GM23338 (cell line): ENCODE measurements around the gene UBE2V1. TPM values are rescaled to one million over a fixed set of nuclear protein-coding genes. Genes with fewer than 3 reads are reported as not detected.

ENCODE experiments used
- ATAC-seq: fragments of 200-7000 bp; cut with Tn5 transposase; 3 replicates; pipeline ENCODE4 v1.9.1; 2020
- DNase-seq: peaks from one replicate; pipeline ENCODE4 v3.0.0-alpha.2; 2015; ENCODE audit warnings: low spot score
- H2AFZ ChIP-seq: fragments of 200-600 bp; sonication (generic); 2 replicates; pipeline ENCODE4 v1.8.0; 2016; ENCODE audit warnings: antibody characterized with exemption, mild to moderate bottlenecking, moderate library complexity
- H3F3A ChIP-seq: fragments of 200-600 bp; sonication (generic); replicated peaks from 2 replicates; pipeline ENCODE4 v1.8.0; 2017; ENCODE audit warnings: antibody characterized with exemption, mixed run types, low read depth
- H3K27ac ChIP-seq: fragments of 200-600 bp; sonication (generic); 2 replicates; pipeline ENCODE4 v1.6.1; 2016; ENCODE audit warnings: low read depth
- H3K27me3 ChIP-seq: fragments of 200-600 bp; sonication (generic); 2 replicates; pipeline ENCODE4 v1.8.0; 2016; ENCODE audit warnings: mild to moderate bottlenecking, mixed run types, moderate library complexity; ENCODE audit not compliant: insufficient read depth
- H3K36me3 ChIP-seq: fragments of 200-600 bp; sonication (generic); 2 replicates; pipeline ENCODE4 v1.8.0; 2016; ENCODE audit warnings: mild to moderate bottlenecking; ENCODE audit not compliant: insufficient read depth
- H3K4me1 ChIP-seq: fragments of 200-600 bp; sonication (generic); 2 replicates; pipeline ENCODE4 v1.8.0; 2016; ENCODE audit warnings: mild to moderate bottlenecking, moderate library complexity; ENCODE audit not compliant: insufficient read depth
- H3K4me2 ChIP-seq: fragments of 200-600 bp; sonication (generic); 2 replicates; pipeline ENCODE4 v1.7.1; 2017; ENCODE audit warnings: mixed run types
- H3K4me3 ChIP-seq: fragments of 200-600 bp; sonication (generic); 2 replicates; pipeline ENCODE4 v1.6.1; 2016; ENCODE audit warnings: mixed run types
- H3K79me2 ChIP-seq: fragments of 200-600 bp; sonication (generic); replicated peaks from 2 replicates; pipeline ENCODE4 v1.8.0; 2017; ENCODE audit warnings: mild to moderate bottlenecking; ENCODE audit not compliant: insufficient read depth
- H3K9me2 ChIP-seq: fragments of 200-600 bp; sonication (generic); 2 replicates; pipeline ENCODE4 v1.8.0; 2017; ENCODE audit not compliant: insufficient read depth
- H4K20me1 ChIP-seq: fragments of 200-600 bp; sonication (generic); replicated peaks from 2 replicates; pipeline ENCODE4 v1.8.0; 2017; ENCODE audit warnings: mild to moderate bottlenecking; ENCODE audit not compliant: insufficient read depth
- H3K27ac Mint-ChIP-seq: 2 replicates; pipeline ENCODE4 v1.8.0; 2020; ENCODE audit warnings: inconsistent platforms, mild to moderate bottlenecking, moderate library complexity, mixed read lengths
- H3K27me3 Mint-ChIP-seq: 3 replicates; pipeline ENCODE4 v1.8.0; 2022; ENCODE audit warnings: low read depth, mild to moderate bottlenecking, moderate library complexity, mixed read lengths, inconsistent platforms; ENCODE audit not compliant: insufficient read depth, poor library complexity
- H3K36me3 Mint-ChIP-seq: 3 replicates; pipeline ENCODE4 v1.8.0; 2021; ENCODE audit warnings: low read depth, mild to moderate bottlenecking, inconsistent platforms, moderate library complexity, mixed read lengths
- H3K4me1 Mint-ChIP-seq: 3 replicates; pipeline ENCODE4 v1.8.0; 2020; ENCODE audit warnings: mild to moderate bottlenecking, inconsistent platforms, mixed read lengths
- H3K4me3 Mint-ChIP-seq: 3 replicates; pipeline ENCODE4 v1.8.0; 2021; ENCODE audit warnings: moderate library complexity, mild to moderate bottlenecking, inconsistent platforms, mixed read lengths
- H3K9me3 Mint-ChIP-seq: 3 replicates; pipeline ENCODE4 v1.8.0; 2020; ENCODE audit warnings: moderate library complexity, mild to moderate bottlenecking, inconsistent platforms, mixed read lengths
- CREB1 ChIP-seq: fragments of 250-450 bp; sonication (Bioruptor Pico); IDR thresholded peaks from 2 replicates; pipeline ENCODE4 v1.5.0; 2020; ENCODE audit warnings: low read depth, mild to moderate bottlenecking, moderate library complexity
- EZH2 ChIP-seq: fragments of 200-600 bp; sonication (generic); IDR thresholded peaks from one replicate; pipeline ENCODE4 v1.8.0; 2017; ENCODE audit warnings: antibody characterized with exemption, mild to moderate bottlenecking, low read depth; ENCODE audit not compliant: unreplicated experiment
- EZH2phosphoT487 ChIP-seq: fragments of 200-600 bp; sonication (generic); IDR thresholded peaks from one replicate; pipeline ENCODE4 v1.8.1; 2018; ENCODE audit warnings: antibody characterized with exemption; ENCODE audit not compliant: unreplicated experiment
- JUNB ChIP-seq: IDR thresholded peaks from one replicate; pipeline ENCODE4 v1.6.1; 2016; ENCODE audit warnings: antibody characterized with exemption; ENCODE audit not compliant: unreplicated experiment
- NANOG ChIP-seq: IDR thresholded peaks from 2 replicates; pipeline ENCODE4 v1.6.1; 2016; ENCODE audit warnings: antibody characterized with exemption, borderline replicate concordance
- POLR2AphosphoS5 ChIP-seq: IDR thresholded peaks from 2 replicates; pipeline ENCODE4 v1.6.1; 2016; ENCODE audit warnings: antibody characterized with exemption, low read depth
- STAT1 ChIP-seq: IDR thresholded peaks from one replicate; pipeline ENCODE4 v1.6.1; 2016; ENCODE audit warnings: antibody characterized with exemption; ENCODE audit not compliant: unreplicated experiment
- ZNF114 ChIP-seq: fragments of 250-450 bp; sonication (Bioruptor Pico); IDR thresholded peaks from 2 replicates; pipeline ENCODE4 v1.5.0; 2020; ENCODE audit warnings: mild to moderate bottlenecking, moderate library complexity
- ZNF331 ChIP-seq: fragments of 250-450 bp; sonication (Bioruptor Pico); IDR thresholded peaks from 2 replicates; pipeline ENCODE4 v1.5.0; 2020; ENCODE audit warnings: low read depth, mild to moderate bottlenecking, moderate library complexity
- polyA plus RNA-seq: library from polyadenylated mRNA; unstranded; fragments of >200 nt; fragmentation: Nextera tagmentation; extraction: Ambion mirVana; gene quantifications from 2 replicates; pipeline ENCODE4 v1.2.1, GENCODE V29; 2016
- total RNA-seq: library from RNA; depleted of rRNA; stranded (reverse); fragments of >200 nt; shearing (Covaris generic); gene quantifications from 2 replicates; pipeline ENCODE4 v1.2.3, GENCODE V29; 2014
- TF ChIP-seq, protein P1 (sequence below): IDR thresholded peaks from one replicate; pipeline ENCODE4 v1.6.1; 2018; ENCODE audit warnings: antibody characterized with exemption; ENCODE audit not compliant: unreplicated experiment
- TF ChIP-seq, protein P2 (sequence below), 2 experiments: fragments of 200-600 bp in 1 of 2; sonication (generic) in 1 of 2; conservative IDR thresholded peaks; 2 replicates each; pipeline versions ENCODE4 v1.5.1 to v1.6.1; 2016 to 2017; ENCODE audit warnings: antibody characterized with exemption in 2 of 2, low read depth in 2 of 2, mild to moderate bottlenecking in 2 of 2, moderate library complexity in 1 of 2
- TF ChIP-seq, protein P3 (sequence below): IDR thresholded peaks from 2 replicates; pipeline ENCODE4 v1.6.1; 2016; ENCODE audit warnings: antibody characterized with exemption

The UBE2V1 gene
- total and polyA plus RNA-seq, 2 experiments from 2014 or later = 105 to 302 TPM

DNA sequence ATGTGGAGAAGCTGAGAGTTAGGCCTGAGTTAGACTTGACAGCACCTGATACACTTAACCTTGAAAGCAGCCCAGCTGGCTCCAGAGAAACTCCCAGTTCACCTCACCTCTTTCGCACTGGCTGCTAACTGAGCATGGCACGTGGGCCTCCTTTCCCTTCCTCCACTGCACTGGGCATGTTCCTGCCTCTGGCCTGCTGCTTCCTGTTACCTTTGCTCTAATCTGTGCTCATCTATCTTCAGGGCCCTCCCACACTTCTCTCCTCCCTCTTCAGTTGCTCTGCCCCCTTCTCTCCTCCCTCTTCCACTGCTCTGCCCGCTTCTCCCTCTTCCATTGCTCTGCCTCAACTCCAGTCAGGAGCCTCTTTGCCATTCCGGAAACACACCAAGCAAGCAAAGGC, 13.7 kb upstream of the UBE2V1 start (continued):
- TF ChIP-seq EZH2phosphoT487 (no peak), ZNF331 (no peak), ZNF114 (CRISPR knock-in tag) (no peak), NANOG (no peak), EZH2 (no peak), CREB1 (CRISPR knock-in tag) (no peak)
- TF ChIP-seq, protein P1, sequence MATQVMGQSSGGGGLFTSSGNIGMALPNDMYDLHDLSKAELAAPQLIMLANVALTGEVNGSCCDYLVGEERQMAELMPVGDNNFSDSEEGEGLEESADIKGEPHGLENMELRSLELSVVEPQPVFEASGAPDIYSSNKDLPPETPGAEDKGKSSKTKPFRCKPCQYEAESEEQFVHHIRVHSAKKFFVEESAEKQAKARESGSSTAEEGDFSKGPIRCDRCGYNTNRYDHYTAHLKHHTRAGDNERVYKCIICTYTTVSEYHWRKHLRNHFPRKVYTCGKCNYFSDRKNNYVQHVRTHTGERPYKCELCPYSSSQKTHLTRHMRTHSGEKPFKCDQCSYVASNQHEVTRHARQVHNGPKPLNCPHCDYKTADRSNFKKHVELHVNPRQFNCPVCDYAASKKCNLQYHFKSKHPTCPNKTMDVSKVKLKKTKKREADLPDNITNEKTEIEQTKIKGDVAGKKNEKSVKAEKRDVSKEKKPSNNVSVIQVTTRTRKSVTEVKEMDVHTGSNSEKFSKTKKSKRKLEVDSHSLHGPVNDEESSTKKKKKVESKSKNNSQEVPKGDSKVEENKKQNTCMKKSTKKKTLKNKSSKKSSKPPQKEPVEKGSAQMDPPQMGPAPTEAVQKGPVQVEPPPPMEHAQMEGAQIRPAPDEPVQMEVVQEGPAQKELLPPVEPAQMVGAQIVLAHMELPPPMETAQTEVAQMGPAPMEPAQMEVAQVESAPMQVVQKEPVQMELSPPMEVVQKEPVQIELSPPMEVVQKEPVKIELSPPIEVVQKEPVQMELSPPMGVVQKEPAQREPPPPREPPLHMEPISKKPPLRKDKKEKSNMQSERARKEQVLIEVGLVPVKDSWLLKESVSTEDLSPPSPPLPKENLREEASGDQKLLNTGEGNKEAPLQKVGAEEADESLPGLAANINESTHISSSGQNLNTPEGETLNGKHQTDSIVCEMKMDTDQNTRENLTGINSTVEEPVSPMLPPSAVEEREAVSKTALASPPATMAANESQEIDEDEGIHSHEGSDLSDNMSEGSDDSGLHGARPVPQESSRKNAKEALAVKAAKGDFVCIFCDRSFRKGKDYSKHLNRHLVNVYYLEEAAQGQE = no peak
- TF ChIP-seq, protein P2, sequence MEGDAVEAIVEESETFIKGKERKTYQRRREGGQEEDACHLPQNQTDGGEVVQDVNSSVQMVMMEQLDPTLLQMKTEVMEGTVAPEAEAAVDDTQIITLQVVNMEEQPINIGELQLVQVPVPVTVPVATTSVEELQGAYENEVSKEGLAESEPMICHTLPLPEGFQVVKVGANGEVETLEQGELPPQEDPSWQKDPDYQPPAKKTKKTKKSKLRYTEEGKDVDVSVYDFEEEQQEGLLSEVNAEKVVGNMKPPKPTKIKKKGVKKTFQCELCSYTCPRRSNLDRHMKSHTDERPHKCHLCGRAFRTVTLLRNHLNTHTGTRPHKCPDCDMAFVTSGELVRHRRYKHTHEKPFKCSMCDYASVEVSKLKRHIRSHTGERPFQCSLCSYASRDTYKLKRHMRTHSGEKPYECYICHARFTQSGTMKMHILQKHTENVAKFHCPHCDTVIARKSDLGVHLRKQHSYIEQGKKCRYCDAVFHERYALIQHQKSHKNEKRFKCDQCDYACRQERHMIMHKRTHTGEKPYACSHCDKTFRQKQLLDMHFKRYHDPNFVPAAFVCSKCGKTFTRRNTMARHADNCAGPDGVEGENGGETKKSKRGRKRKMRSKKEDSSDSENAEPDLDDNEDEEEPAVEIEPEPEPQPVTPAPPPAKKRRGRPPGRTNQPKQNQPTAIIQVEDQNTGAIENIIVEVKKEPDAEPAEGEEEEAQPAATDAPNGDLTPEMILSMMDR (conservative IDR thresholded peaks at IDR 0.05; ENCODE audit: low read depth in 2 of 2) = no peak
- TF ChIP-seq, protein P3, sequence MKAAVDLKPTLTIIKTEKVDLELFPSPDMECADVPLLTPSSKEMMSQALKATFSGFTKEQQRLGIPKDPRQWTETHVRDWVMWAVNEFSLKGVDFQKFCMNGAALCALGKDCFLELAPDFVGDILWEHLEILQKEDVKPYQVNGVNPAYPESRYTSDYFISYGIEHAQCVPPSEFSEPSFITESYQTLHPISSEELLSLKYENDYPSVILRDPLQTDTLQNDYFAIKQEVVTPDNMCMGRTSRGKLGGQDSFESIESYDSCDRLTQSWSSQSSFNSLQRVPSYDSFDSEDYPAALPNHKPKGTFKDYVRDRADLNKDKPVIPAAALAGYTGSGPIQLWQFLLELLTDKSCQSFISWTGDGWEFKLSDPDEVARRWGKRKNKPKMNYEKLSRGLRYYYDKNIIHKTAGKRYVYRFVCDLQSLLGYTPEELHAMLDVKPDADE = no peak

DNA sequence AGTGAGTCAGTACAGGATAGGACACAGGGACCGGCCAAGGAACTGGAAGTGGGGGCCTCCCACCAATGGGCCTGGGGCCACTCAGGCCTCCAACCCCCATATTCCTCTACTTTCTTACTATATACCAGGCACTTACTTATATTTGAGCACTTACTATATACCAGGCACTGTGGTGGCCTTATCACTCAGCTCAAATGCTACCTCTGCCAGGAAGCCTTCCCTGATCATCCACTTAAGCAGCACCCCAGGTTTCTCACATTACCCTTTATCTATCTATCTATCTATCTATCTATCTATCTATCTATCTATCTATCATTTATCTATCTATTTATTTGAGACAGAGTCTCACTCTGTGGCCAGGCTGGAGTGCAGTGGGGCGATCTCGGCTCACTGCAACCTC, 12.3 kb upstream of the UBE2V1 start:
- Histone ChIP-seq H3K79me2 (no peaks in the 10 kb centered on the region), H3F3A (no peaks in the 10 kb centered on the region; the same call in 1 of the 2 replicates), H3K4me2 (no peak overlapping the region), H3K4me1 (no peaks in the 10 kb centered on the region), H3K4me3 (no peak overlapping the region), H3K27me3 (no peaks in the 10 kb centered on the region), H2AFZ (no peak overlapping the region), H3K36me3 (no peaks in the 10 kb centered on the region; the same call in 1 of the 2 replicates), H4K20me1 (peaks cover 6% of the 10 kb centered on the region; the same call in 1 of the 2 replicates), H3K27ac (no peak overlapping the region), H3K9me2 (no peaks in the 10 kb centered on the region)
- Mint-ChIP-seq H3K9me3 (peaks cover 2% of the 10 kb centered on the region; the same call in 1 of the 3 replicates), H3K4me3 (no peak overlapping the region), H3K27ac (no peak overlapping the region), H3K36me3 (peaks cover 61% of the 10 kb centered on the region), H3K4me1 (peaks cover 6% of the 10 kb centered on the region), H3K27me3 (peaks cover 7% of the 10 kb centered on the region)
- ATAC-seq = no peak
- DNase-seq = no peak
- TF ChIP-seq STAT1 = no peak
- no peak for TF ChIP-seq EZH2
- TF ChIP-seq, protein P3 = no peak
- no peak for TF ChIP-seq CREB1 (CRISPR knock-in tag)
- TF ChIP-seq EZH2phosphoT487 = no peak
- TF ChIP-seq JUNB = no peak
- no peak for TF ChIP-seq POLR2AphosphoS5
- TF ChIP-seq, protein P1 = no peak
